Thyroid gland (tissue), 4 donors: ENCODE measurements around the gene ATP6V1C2. TPM values are rescaled to one million over a fixed set of nuclear protein-coding genes. Genes with fewer than 3 reads are reported as not detected.

ENCODE experiments used
- DNase-seq, 2 donors: peaks; one replicate each; pipeline ENCODE4 v3.0.0-alpha.2; 2019
- H3K27ac ChIP-seq, 3 donors: fragments of 200-600 bp; sonication (generic); 1 replicate in 2 of 3; 2 replicates in 1 of 3; pipeline ENCODE4 v1.5.1; 2016 to 2019; ENCODE audit warnings: mild to moderate bottlenecking in 1 of 3, moderate library complexity in 1 of 3
- H3K27me3 ChIP-seq: fragments of 200-600 bp; sonication (generic); one replicate; pipeline ENCODE4 v1.5.1; 2019
- H3K36me3 ChIP-seq, 2 donors: fragments of 200-600 bp; sonication (generic); one replicate each; pipeline ENCODE4 v1.5.1; 2016 to 2019
- H3K4me1 ChIP-seq, 2 donors: fragments of 200-600 bp; sonication (generic); one replicate each; pipeline ENCODE4 v1.5.1; 2017 to 2019
- H3K4me3 ChIP-seq, 3 donors: fragments of 200-600 bp; sonication (generic); replicated peaks in 1 of 3; 1 replicate in 2 of 3; 2 replicates in 1 of 3; pipeline ENCODE4 v1.5.1; 2016; ENCODE audit warnings: mild to moderate bottlenecking in 1 of 3
- H3K9me3 ChIP-seq: fragments of 200-600 bp; sonication (generic); one replicate; pipeline ENCODE4 v1.5.1; 2017
- CTCF ChIP-seq, 6 experiments: fragments of 200-600 bp in 3 of 6; fragments of 450-650 bp in 3 of 6; sonication (generic) in 3 of 6; IDR thresholded peaks; one replicate each; pipeline ENCODE4 v1.5.1; 2016 to 2019; ENCODE audit warnings: antibody characterized with exemption in 6 of 6, mild to moderate bottlenecking in 2 of 6, inconsistent platforms in 1 of 6, moderate library complexity in 1 of 6
- POLR2A ChIP-seq, 2 donors: fragments of 450-650 bp; IDR thresholded peaks; one replicate each; pipeline ENCODE4 v1.6.1; 2017; ENCODE audit warnings: antibody characterized with exemption in 2 of 2, mild to moderate bottlenecking in 2 of 2, moderate library complexity in 1 of 2
- WGBS, 2 donors: methylation state at CpG; one replicate each; pipeline ENCODE4 v1.1.5; 2017; 5-methylcytosine and 5-hydroxymethylcytosine counted together
- intact Hi-C: fragments of 100-400 bp; cut with DNase I; formaldehyde crosslinking; loops from one replicate; pipeline ENCODE4 v1.15.1; 2023
- total RNA-seq, 4 donors: library from RNA; depleted of rRNA; stranded (reverse); fragments of >200 nt; gene quantifications; one replicate each; pipeline ENCODE4 v1.2.3, GENCODE V29; 2016

The ATP6V1C2 gene
- total RNA-seq, 4 donors from 2014 or later: not detected

DNA sequence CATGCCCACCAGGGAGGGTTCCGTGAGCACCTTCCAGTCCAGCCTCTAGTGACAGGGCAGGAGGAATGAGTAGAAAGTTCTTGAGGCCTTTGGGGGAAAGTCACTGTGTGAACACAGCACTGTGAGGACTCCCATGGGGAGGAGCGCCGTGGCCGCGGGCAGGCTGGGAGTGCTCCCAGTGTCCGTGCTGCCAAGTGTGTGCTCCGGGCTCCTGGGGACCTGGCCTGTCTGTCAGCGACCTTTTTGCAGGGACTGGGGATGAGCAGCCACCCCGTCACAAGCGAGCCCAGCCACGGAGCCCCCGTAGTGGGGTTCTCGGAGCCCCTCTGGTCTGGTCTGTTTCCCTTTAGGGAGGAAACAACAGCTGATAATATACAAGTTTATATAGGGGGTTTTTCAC, 54.4 kb downstream of the ATP6V1C2 start:
- intact Hi-C loops: no loop called here
- no peaks in the 10 kb centered on the region for H3K9me3 ChIP-seq
- TF ChIP-seq POLR2A (IDR thresholded peaks at IDR 0.05) (no peak), CTCF (IDR thresholded peaks at IDR 0.05) (no peak)
- peaks cover 11 to 23% of the 10 kb centered on the region in 2 donors for H3K36me3 ChIP-seq
- DNase-seq: no peak
- no peaks in the 10 kb centered on the region for H3K4me1 ChIP-seq
- H3K27me3 ChIP-seq: no peaks in the 10 kb centered on the region
- 93 to 94% methylated on average over 12 to 13 of the region's 13 CpGs for WGBS, 2 donors
- no peak overlapping the region for H3K4me3 ChIP-seq
- no peak overlapping the region for H3K27ac ChIP-seq

DNA sequence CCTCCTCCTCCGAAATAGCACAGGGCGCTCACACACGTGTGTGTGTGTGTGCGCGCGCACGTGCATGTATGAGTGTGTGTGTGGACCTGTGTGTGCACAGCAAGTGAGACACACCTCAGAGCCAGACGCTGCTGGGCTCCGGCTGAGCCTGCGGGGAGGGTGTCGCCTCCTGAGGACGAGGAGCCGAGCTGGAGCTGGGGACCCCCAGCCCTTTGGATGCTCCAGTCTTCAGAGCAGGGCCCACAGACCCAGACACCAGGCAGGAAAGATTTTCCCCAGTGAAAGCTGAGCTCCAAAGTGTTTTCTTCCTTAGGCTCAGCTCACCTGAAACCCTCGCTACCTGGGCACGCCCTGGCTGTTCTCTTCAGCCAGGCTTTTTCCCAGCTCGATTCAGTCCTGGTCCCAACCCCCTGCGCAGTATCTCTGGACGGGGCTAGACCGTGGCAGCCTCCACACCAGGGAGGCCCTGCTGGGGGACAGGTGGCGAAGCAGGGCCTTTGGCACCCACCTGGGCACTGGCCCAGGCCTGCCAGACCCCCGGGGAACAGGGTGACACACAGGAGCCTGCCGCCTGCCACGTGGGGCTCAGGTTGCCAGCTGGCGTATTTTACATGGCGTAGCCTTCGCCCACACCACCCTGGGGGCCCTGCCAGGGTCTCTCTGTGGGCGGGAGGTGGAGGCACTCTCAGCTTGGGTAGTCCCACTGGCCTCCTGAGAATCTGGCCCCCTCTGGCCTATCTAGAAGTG, 55.0 kb downstream of the ATP6V1C2 start:
- TF ChIP-seq CTCF (IDR thresholded peaks at IDR 0.05) (no peak), POLR2A (IDR thresholded peaks at IDR 0.05) (no peak)
- no peaks in the 10 kb centered on the region for H3K9me3 ChIP-seq
- intact Hi-C loops: no loop called here
- peaks cover 16 to 29% of the 10 kb centered on the region in 2 donors for H3K36me3 ChIP-seq
- 92% methylated on average over 26 to 27 of the region's 27 CpGs for WGBS, 2 donors
- H3K27me3 ChIP-seq: no peaks in the 10 kb centered on the region
- no peak overlapping the region for H3K27ac ChIP-seq
- no peaks in the 10 kb centered on the region for H3K4me1 ChIP-seq
- no peak overlapping the region for H3K4me3 ChIP-seq
- DNase-seq: no peak

DNA sequence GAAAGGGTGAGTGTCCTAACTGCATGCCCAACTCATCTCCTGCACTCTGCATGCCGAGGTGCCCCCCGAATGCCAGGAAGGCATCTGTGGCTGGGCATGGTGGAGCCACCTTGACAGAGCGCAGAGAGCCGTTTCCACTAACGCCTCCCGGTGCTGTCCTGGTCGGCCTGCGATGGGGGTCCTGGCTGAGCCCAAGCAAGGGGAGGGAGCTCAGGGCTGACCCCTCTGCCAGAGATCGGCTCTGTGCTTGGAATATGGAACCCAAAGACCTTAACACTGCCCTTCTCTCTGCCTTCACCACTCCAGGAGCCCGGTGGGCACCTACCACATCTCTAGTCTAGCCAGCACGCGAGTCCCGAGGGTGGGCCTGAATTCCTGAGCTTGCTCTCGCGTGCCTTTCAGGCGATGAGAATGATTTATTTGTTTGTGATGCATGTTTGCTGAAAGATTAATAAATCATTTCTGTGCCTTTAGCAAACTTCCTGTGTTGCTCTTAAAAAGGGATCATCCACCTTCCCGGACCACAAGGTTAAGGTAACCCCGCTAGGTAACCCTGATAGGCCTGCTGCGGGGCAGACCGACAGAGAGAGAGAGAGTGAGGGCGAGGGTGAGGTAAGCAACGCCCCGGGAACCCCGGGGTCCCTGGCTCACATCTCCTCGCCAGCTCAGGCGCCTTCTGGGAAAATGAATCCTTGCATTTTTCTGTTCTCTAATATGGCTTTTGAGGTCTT, 55.8 kb downstream of the ATP6V1C2 start:
- intact Hi-C loops: no loop called here
- DNase-seq: no peak
- H3K4me1 ChIP-seq: no peaks in the 10 kb centered on the region
- no peaks in the 10 kb centered on the region for H3K27me3 ChIP-seq
- peaks cover 25 to 37% of the 10 kb centered on the region in 2 donors for H3K36me3 ChIP-seq
- 90 to 94% methylated on average over 23 to 26 of the region's 26 CpGs for WGBS, 2 donors
- H3K27ac ChIP-seq: no peak overlapping the region
- H3K9me3 ChIP-seq: no peaks in the 10 kb centered on the region
- no peak overlapping the region for H3K4me3 ChIP-seq
- no peak for TF ChIP-seq POLR2A (IDR thresholded peaks at IDR 0.05)
- TF ChIP-seq CTCF (IDR thresholded peaks at IDR 0.05): no peak

- WGBS, 2 donors: 89 to 92% methylated on average over 10 to 11 of the region's 27 CpGs
- Histone ChIP-seq H3K4me1 (peaks cover 0 to 1% of the 10 kb centered on the region in 2 donors), H3K27ac (no peak overlapping the region), H3K36me3 (peaks cover 25 to 42% of the 10 kb centered on the region in 2 donors), H3K27me3 (no peaks in the 10 kb centered on the region), H3K9me3 (no peaks in the 10 kb centered on the region), H3K4me3 (no peak overlapping the region)
- intact Hi-C loops: no loop called here
- no peak for DNase-seq
- no peak for TF ChIP-seq CTCF (IDR thresholded peaks at IDR 0.05)
- TF ChIP-seq POLR2A (IDR thresholded peaks at IDR 0.05): no peak
Observed at GRCh38 chr2:10777842-10778723, 56.7 kb downstream of the ATP6V1C2 start.
